KMS-11 (cell line): ENCODE results near the gene ERI3.

Source experiments
- H2AFZ ChIP-seq: fragments of 200-600 bp; sonication (generic); 2 replicates; pipeline ENCODE4 v1.6.1; 2016; ENCODE audit warnings: antibody characterized with exemption, mixed run types, low read depth
- H3K27ac ChIP-seq: fragments of 200-600 bp; sonication (generic); 2 replicates; pipeline ENCODE4 v1.6.1; 2016; ENCODE audit warnings: mild to moderate bottlenecking, mixed run types
- H3K27me3 ChIP-seq: fragments of 200-600 bp; sonication (generic); 2 replicates; pipeline ENCODE4 v1.6.1; 2017; ENCODE audit warnings: mild to moderate bottlenecking, low read depth, mixed run types, moderate library complexity; ENCODE audit not compliant: insufficient read depth
- H3K36me3 ChIP-seq: fragments of 200-600 bp; sonication (generic); 2 replicates; pipeline ENCODE4 v1.6.1; 2017; ENCODE audit warnings: mild to moderate bottlenecking, mixed run types; ENCODE audit not compliant: insufficient read depth
- H3K4me1 ChIP-seq: fragments of 200-600 bp; sonication (generic); 2 replicates; pipeline ENCODE4 v1.6.1; 2016; ENCODE audit warnings: mild to moderate bottlenecking, low read depth, mixed run types; ENCODE audit not compliant: poor library complexity, severe bottlenecking
- H3K4me2 ChIP-seq: fragments of 200-600 bp; sonication (generic); 2 replicates; pipeline ENCODE4 v1.7.0; 2016; ENCODE audit warnings: mild to moderate bottlenecking, mixed run types
- H3K4me3 ChIP-seq: fragments of 200-600 bp; sonication (generic); IDR thresholded peaks from 2 replicates; pipeline ENCODE4 v1.6.1; 2017; ENCODE audit warnings: low read depth, low read length, mixed read lengths; ENCODE audit not compliant: insufficient read depth
- H3K79me2 ChIP-seq: fragments of 200-600 bp; sonication (generic); 2 replicates; pipeline ENCODE4 v1.6.1; 2016; ENCODE audit warnings: low read depth, mixed run types; ENCODE audit not compliant: insufficient read depth
- H3K9ac ChIP-seq: fragments of 200-600 bp; sonication (generic); 2 replicates; pipeline ENCODE4 v1.6.1; 2016; ENCODE audit warnings: mild to moderate bottlenecking, mixed run types
- H4K20me1 ChIP-seq: fragments of 200-600 bp; sonication (generic); 2 replicates; pipeline ENCODE4 v1.6.1; 2016; ENCODE audit warnings: mild to moderate bottlenecking, mixed run types; ENCODE audit not compliant: insufficient read depth
- TF ChIP-seq, protein P1 (sequence below): fragments of 200-600 bp; sonication (generic); conservative IDR thresholded peaks from 2 replicates; pipeline ENCODE4 v1.6.1; 2017; ENCODE audit warnings: low read depth, mild to moderate bottlenecking, antibody characterized with exemption, low read length, moderate library complexity, mixed read lengths

ERI3 gene

DNA sequence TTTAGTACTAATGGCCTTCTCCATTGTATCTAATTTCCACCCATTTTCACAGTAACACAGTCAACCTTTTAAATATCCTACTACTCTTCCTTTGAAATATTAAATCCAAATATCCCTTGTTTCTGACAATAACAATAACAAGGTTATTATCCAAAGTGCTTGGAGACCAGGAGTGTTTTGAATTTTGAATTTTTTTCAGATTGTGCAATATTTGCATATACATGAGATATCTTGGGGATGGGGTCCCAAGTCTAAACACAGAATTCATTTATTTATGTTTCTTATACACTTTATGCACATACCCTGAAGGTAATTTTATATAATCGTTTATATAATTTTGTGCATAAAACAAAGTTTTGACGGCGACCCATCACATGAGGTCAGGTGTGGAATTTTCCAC lies 124.3 kb downstream of the ERI3 start:
- no peak overlapping the region for H2AFZ ChIP-seq
- H3K36me3 ChIP-seq: no peaks in the 10 kb centered on the region
- H3K4me2 ChIP-seq: no peak overlapping the region
- no peak overlapping the region for H3K9ac ChIP-seq
- TF ChIP-seq, protein P1, sequence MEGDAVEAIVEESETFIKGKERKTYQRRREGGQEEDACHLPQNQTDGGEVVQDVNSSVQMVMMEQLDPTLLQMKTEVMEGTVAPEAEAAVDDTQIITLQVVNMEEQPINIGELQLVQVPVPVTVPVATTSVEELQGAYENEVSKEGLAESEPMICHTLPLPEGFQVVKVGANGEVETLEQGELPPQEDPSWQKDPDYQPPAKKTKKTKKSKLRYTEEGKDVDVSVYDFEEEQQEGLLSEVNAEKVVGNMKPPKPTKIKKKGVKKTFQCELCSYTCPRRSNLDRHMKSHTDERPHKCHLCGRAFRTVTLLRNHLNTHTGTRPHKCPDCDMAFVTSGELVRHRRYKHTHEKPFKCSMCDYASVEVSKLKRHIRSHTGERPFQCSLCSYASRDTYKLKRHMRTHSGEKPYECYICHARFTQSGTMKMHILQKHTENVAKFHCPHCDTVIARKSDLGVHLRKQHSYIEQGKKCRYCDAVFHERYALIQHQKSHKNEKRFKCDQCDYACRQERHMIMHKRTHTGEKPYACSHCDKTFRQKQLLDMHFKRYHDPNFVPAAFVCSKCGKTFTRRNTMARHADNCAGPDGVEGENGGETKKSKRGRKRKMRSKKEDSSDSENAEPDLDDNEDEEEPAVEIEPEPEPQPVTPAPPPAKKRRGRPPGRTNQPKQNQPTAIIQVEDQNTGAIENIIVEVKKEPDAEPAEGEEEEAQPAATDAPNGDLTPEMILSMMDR: no peak
- no peak overlapping the region for H3K4me3 ChIP-seq
- no peaks in the 10 kb centered on the region for H3K4me1 ChIP-seq
- H3K27ac ChIP-seq: no peak overlapping the region
- H3K79me2 ChIP-seq: no peaks in the 10 kb centered on the region
- H4K20me1 ChIP-seq: no peaks in the 10 kb centered on the region
- no peaks in the 10 kb centered on the region for H3K27me3 ChIP-seq

DNA sequence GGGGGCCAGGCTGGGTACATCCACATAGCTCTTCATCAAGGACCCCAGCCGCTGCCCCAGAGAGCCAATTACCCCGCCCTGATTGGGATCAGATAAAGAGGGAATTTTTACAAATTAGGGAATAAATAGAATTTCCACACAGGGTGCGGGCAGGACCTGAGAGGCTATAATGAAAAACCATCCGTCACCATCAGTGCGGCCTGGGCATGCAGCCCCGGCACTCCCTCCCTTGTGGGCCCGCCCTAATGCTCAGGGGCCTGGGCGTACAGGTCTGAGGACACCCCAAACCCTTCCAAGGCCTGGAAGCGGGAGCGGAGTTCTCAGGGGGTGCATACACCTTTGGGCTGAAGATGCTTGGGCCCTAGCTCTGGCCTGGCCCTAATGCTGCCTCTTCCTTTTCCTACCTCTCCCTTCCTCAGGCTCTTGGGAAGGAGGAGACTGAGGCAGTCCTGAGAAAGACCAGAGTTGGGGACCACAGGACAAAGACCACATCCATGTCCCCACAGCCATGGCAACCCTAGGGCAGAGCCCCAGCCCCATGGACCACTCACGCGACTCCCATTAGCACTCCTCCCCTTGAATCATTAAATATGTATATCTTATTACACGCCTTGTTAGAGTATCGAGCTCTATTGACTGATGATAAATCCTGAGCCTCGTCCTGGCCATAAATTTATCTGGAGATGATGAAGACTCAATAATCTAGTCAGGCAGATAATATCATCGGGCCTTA lies 125.5 kb downstream of the ERI3 start:
- Histone ChIP-seq H3K27me3 (no peaks in the 10 kb centered on the region), H3K4me1 (no peaks in the 10 kb centered on the region), H3K9ac (no peak overlapping the region), H2AFZ (no peak overlapping the region), H3K4me2 (no peak overlapping the region), H3K36me3 (no peaks in the 10 kb centered on the region), H4K20me1 (no peaks in the 10 kb centered on the region), H3K27ac (no peak overlapping the region), H3K79me2 (no peaks in the 10 kb centered on the region), H3K4me3 (no peak overlapping the region)
- TF ChIP-seq, protein P1: no peak

DNA sequence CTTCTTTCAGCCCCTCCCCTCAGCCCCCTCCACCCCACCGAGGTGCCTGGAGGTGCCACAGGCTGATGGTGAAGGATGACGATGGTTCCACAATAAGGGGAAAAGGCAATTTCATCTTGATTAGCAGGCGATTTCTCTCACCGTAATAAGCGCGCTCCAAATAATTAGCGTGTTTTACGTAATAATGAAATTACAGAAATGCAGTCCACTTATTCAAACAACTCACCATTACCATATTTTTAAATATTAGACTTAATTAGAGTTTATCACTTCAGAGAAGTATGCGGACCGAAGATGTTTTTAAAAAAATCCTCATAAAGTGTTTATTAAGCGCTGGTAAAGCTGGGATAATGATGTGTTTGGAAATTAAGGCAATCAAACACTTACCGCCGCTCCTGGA lies 126.8 kb downstream of the ERI3 start:
- Histone ChIP-seq H3K79me2 (no peaks in the 10 kb centered on the region), H3K9ac (no peak overlapping the region), H4K20me1 (no peaks in the 10 kb centered on the region), H3K27me3 (no peaks in the 10 kb centered on the region), H3K4me2 (no peak overlapping the region), H3K36me3 (no peaks in the 10 kb centered on the region), H3K4me3 (no peak overlapping the region), H2AFZ (no peak overlapping the region), H3K27ac (no peak overlapping the region), H3K4me1 (no peaks in the 10 kb centered on the region)
- TF ChIP-seq, protein P1: no peak

DNA sequence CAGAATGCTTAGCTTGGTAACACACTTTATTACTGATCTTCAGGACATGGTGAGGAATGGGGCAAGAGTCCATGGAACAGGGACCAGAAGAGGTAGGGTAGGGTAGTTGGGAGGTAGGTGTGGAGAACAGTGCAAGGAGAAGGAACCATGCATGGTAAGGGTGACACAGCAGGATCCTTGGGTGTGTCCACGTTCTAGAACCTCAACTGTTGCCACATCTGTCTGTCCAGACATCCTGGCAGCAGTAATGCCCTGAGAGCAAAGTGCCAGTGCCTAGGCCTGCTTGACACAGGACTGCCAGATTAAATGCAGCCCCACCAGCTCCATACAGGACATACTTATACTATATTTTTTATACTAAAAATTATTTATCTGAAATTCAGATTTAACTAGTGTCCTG lies 127.8 kb downstream of the ERI3 start:
- no peak overlapping the region for H3K4me3 ChIP-seq
- H3K9ac ChIP-seq: no peak overlapping the region
- H3K79me2 ChIP-seq: no peaks in the 10 kb centered on the region
- H3K36me3 ChIP-seq: no peaks in the 10 kb centered on the region
- no peak overlapping the region for H3K4me2 ChIP-seq
- H3K4me1 ChIP-seq: no peaks in the 10 kb centered on the region
- TF ChIP-seq, protein P1: no peak
- no peaks in the 10 kb centered on the region for H4K20me1 ChIP-seq
- no peak overlapping the region for H2AFZ ChIP-seq
- H3K27ac ChIP-seq: no peak overlapping the region
- H3K27me3 ChIP-seq: no peaks in the 10 kb centered on the region
